Measurements from ENCODE around the gene TOMM40.
"Not testable (repeated sequence)": the region's sequence is repeated elsewhere in the genome, so short reads cannot be mapped to it uniquely, and the experiment has no call there.

TOMM40 gene

GRCh38 chr19:44891016-44891882, at the start of gene TOMM40:
TSS of gene TOMM40 (plus strand) at chr19:44891254. CDS start at chr19:44891416, 162 bp downstream.
- DNase-seq (ENCODE audit: low spot score) = no peak

GRCh38 chr19:44845286-44845611, 45.8 kb upstream of the TOMM40 start:
- DNase-seq (ENCODE audit: low spot score) = peak; percentile 19

DNA sequence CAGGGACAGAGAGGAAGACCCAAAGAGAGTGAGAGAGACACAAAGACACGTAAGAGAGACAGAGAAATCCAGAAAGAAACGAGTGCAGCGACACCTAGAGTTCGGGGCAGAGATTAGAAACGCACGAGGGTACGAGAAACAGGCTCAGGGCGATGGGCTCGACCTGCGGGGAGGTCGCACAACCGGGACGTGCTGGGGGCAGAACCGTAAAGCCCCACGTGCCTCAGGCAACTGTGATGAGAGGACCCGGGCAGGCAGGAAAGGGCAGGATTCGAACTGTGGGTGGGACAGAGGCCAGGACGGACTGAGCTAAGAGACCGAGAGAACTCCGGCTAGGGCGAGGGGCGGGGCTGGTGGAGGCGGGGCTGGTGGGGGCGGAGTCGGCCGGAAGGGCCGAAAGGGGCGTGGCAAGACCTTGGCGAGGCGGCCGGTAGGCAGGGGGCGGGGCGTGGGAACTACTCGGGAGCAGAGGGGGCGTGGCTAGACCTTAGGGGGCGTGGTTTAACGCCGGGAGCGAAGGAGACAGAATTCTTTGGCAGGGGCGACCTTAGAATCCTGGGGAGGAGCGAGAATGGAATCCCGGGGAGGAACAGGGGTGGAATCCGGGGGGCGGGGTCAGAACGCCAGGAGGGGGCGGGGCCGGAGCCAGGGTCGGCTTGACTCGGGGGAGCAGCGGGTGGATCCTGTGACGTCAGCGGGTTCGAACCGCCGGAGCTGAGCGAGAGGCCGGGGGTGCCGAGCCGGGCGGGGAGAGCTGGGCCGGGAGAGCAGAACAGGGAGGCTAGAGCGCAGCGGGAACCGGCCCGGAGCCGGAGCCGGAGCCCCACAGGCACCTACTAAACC, 45.2 kb upstream of the TOMM40 start, which contains the start of gene NECTIN2:
Gene NECTIN2, plus strand, starts transcription at position 686 of the 843 bp plus-strand sequence. CDS start 229 bp downstream, outside the sequence.
- peak; percentile 99 for DNase-seq (ENCODE audit: low spot score)

DNA sequence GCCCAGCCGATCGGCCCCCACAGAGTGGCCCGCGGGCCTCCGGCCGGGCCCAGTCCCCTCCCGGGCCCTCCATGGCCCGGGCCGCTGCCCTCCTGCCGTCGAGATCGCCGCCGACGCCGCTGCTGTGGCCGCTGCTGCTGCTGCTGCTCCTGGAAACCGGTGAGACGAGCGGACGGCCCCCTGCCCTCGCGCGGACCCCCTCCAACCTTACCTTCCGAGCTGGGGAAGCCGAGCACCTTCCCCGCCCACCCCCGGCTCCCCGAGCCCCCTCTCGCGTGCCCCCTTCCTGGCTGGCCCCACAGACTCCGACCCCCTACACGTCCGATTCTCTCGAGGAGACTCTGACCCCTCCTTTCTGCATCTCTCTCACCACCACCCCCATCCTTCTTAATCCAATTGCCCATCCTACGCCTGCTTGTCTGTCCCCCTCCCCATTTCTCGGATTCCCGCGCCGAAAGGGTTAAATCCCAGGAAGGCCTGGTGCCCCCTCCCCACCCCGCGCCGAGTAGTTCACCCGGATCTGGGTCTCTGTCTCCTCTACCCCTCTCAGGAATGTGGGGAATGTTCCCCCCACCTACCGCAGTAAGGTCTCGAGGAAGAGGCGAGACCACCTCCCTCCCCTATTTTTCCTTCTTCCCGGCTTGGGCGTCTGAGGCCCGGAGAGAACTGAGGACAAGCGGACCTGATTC, 44.5 kb upstream of the TOMM40 start:
- DNase-seq (ENCODE audit: low spot score) = no peak

GRCh38 chr19:44847144-44848035, 43.7 kb upstream of the TOMM40 start:
- DNase-seq (ENCODE audit: low spot score) = peak; percentile 56

DNA sequence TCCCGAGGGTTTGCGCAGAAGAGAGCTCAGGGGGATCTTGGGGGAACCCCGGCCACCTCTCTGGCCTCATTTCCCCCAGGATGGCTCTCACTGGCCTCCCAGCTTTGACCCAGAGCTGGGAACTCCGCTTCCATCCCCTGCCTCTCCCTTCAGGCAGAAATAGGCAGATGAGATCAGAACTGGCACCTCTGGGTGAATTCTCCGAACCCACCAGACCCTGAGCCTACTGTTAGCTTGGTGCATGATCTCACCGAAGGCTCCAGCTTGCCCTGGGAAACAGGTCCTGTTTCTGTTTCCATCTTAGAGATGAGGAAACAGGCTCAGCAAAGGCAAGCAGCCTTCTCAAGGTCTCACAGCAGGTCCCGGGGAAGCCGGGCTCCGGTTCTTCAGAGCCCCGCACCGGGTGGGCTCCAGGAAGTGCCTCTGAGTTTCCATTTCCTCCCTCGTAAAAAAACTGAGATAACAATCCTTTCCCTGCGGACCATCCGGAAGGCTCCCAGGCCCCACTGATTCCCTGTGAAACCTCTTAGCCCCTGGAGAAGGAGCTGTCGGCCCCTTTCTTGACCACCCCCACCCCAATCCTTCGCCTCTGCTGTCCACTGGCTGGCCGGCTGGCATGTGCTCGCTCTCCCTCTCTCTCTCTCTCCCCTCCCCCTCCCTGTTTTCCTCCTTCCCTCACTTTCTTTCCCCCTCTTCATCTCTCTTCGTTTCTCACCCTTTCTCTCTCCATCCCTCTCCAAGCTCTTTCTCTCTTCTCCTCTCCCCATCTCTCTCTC, 42.8 kb upstream of the TOMM40 start:
- no peak for DNase-seq (ENCODE audit: low spot score)

- DNase-seq (ENCODE audit: low spot score) = no peak
Measured at GRCh38 chr19:44848812-44849447, 42.1 kb upstream of the TOMM40 start.

- no peak for DNase-seq (ENCODE audit: low spot score)
Measured at GRCh38 chr19:44850641-44851109, 40.4 kb upstream of the TOMM40 start.

DNA sequence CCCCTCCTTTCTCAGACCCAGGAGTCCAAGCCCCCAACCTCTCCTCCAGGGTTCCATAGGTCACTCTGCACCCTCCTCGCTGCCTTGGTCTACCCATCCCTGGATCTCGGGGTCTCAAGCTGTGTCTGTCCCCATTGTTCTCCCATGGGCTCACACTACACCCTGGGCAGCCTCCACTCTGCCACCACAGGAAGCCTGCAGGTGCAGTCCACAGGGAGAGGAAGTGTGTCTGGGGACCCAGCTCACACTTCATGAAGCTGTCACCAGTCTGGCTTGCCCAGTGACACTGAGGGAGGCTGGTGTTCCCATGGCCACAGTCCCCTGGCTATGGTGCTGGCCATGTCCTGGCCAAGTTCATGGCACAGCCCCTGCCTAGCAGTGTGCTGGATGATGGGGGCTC, 39.6 kb upstream of the TOMM40 start:
- DNase-seq (ENCODE audit: low spot score) = no peak

DNA sequence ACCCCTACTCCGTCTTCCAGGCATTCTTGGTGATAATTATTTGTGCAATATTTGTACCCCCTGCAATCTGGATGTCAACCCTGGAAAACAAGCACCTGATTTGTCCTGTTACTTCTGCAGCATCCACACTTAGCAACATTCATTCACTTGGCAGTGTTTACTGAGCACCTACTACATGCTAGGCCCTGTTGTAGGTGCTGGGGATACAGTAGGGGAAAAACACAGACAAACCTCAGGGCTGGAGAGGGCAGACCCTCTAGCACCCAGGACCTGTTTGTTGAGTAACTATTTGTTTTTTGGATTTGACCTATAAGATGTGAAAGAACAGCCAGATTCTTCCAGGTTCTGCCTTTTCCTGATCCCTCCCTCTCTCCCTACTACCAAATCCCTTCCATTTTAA, 35.4 kb upstream of the TOMM40 start:
- no peak for DNase-seq (ENCODE audit: low spot score)

DNA sequence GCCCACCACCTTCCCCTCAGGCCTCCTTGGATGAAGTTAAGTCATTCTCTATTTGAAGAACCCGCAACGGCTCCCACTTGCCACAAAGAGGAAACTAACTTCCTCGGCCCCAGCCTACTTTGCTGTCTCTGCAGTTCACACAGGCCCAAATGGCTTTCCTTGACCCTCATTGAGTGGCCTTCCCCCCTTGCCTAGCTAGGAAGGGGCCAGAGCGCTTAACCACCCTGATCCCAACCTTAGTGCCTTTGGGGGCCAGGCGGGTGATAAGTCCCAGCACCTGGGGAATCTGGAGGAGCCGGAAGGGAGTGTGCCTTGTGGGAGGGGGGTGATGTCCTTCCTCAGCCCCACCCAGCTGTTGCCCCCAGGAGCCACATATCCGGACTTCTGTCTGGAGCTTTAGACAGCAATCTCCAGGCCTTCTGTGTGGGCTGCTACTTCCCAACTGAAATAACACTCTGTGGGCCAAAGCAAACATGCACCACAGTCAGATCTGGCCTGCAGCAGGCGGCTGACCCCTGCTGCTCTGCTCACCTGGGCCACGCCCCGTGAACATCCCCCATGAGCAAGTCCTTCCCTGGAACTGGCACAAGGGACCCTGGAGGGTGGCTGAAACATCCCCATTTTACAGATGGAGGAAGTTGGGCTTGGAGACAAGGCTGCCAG, 34.5 kb upstream of the TOMM40 start:
- no peak for DNase-seq (ENCODE audit: low spot score)

- no peak for DNase-seq (ENCODE audit: low spot score)
Measured at GRCh38 chr19:44857837-44858236, 33.2 kb upstream of the TOMM40 start.

GRCh38 chr19:44861576-44861975, 29.5 kb upstream of the TOMM40 start:
- not testable (repeated sequence) for DNase-seq (ENCODE audit: low spot score)

- DNase-seq (ENCODE audit: low spot score) = no peak
Measured at GRCh38 chr19:44863990-44864389, 27.1 kb upstream of the TOMM40 start.

GRCh38 chr19:44865196-44865767, 25.8 kb upstream of the TOMM40 start:
- DNase-seq (ENCODE audit: low spot score) = no peak

DNA sequence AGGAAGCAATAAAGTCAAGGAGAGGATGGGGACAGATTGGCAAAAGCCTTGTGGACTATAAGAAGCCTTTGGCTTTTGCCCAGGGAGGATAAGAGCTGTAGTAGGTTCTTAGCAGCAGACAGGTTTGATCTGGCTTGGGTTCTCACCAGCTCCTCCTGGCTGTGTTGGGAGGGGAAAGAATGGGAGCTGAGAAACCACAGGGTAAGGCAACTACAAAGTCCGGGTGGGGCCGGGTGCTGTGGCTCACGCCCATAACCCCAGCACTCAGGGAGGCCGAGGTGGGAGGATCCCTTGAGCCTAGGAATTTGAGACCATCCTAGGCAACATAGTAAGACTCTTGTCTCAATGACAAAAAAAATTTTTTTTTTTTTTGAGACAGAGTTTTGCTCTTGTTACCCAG, 24.4 kb upstream of the TOMM40 start:
- no peak for DNase-seq (ENCODE audit: low spot score)

DNA sequence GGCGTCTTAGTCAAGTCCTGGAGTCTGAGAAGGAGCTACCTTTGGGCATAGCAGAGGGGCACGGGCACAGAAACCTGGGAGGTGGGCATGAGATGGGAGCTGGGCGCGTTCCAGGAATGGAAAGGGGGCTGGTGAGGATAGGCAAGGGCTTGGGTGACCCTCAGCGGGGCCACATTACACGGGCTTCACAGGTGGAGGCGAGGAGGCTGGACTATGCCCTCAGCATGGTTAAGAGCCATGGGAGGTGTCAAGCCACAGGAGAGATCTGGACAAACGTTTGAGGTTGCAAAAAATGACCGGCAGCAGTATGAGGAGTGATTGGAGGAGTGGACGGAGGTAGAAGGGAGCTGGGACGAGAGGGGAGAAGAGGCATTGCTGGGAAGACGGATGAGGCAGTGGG, 23.5 kb upstream of the TOMM40 start:
- DNase-seq (ENCODE audit: low spot score) = no peak

GRCh38 chr19:44869733-44870470, 21.2 kb upstream of the TOMM40 start:
- DNase-seq (ENCODE audit: low spot score) = no peak
